Activated CD8-positive, alpha-beta memory T cell treated with anti-CD3 and anti-CD28 coated beads, Interleukin-2, amount 50 U/mL, for 24 hours (primary cell): Measurements from ENCODE around the gene CACNA1E.
"Not testable (repeated sequence)": the region's sequence is repeated elsewhere in the genome, so short reads cannot be mapped to it uniquely, and the experiment has no call there.

Experiments used
- DNase-seq: peaks from one replicate; pipeline ENCODE4 v3.0.0-alpha.2; 2020; ENCODE audit errors: extremely low read depth

Gene CACNA1E

DNA sequence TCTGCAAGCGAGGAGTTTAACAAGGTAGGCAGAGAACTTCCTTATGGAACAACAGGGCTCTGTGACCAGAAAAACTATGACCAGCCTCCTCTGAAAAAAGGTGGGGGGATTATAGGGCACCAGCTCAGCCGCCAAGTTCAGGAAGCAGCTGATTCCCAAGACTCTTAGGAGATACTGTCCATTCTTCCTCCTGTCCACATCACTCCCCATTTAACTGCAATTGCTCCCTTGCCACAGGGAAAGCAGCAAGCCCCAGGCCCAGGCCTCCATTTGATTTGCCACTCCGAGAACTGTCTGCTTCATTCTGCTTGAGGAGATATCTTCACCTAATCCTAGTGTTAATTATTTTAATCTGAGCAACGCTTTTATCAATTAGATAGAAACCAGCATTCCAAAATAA lies 323.9 kb downstream of the CACNA1E start:
- DNase-seq = no peak

GRCh38 chr1:181809991-181810545 lies 326.8 kb downstream of the CACNA1E start:
- DNase-seq = no peak

DNA sequence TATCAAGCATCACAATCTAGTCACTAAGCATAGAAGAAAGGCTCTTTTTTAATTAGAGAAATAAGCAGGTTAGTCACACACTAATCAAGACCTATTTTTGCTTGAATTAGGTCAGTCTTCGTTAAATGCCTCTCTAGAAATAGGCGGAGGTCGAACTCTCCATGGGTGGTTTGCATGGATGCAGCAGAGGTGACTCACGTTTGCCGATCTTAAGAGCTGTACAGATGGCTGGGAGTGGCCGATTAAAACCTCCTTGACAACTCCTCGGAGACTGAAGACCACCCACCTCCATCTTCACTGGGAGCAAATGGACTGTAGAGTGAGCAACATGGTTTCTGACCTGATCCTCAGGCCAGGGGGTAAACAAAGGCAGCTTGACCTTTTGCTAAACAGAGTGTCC lies 328.9 kb downstream of the CACNA1E start:
- no peak for DNase-seq

DNA sequence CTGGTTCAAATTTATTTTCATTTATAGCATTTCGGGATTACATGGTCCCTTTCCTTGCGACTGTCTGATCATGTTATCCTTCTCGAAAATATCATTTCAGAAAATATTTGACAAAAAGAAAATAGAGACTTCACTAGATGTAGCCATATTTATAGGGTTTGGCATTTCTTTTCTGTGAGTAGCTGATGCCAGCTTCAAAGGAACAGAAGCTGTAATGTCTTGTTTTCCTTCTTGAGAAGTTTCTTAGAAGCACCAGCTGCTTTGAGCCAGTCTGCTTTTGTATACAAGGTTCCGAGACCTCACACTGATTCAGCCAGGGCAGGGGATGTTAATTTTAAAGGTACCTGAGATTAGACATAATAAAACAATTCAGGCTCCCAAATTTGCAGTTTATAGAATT lies 329.9 kb downstream of the CACNA1E start:
- DNase-seq = no peak

DNA sequence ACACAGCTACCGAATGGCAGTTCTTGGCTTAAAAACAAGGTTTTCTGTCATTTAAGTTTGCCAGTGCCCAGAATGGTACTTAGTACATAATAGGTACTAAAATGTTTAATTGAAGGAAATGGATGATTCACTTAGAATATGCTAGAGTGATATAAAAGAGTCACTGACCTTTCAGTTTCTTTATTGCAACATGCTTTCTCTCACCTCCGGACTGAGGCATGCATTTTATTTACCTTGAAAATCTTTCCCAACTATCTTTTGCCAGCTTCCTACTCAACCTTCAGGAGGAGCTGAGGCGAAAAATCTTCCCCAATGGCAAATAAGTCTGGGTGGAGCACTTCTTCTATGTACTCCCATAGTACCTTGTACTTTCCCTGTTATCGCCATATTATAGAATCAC lies 333.3 kb downstream of the CACNA1E start:
- no peak for DNase-seq

GRCh38 chr1:181817091-181817490 lies 333.8 kb downstream of the CACNA1E start:
- no peak for DNase-seq

DNA sequence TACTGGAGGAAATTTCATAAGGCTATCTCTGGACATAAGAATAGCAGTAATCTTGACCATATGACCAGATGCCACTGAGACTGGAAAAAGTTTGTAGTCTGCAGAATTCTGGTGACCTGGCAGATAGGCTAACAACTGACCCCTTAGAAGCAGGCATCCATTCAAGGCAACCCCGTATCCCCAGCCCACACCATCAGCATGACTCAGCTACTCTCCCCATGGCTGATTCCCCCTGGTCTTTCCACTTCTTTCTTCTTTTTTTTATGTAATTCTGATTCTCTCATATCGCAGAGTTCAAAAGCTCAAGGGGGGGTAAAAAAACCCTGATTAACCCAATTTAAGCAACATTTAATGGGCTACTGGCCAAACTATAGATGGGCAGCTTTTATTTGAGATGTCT lies 335.1 kb downstream of the CACNA1E start:
- no peak for DNase-seq

- no peak for DNase-seq
Measured at GRCh38 chr1:181818943-181819342, 335.6 kb downstream of the CACNA1E start.

GRCh38 chr1:181821701-181822100 lies 338.4 kb downstream of the CACNA1E start:
- DNase-seq = no peak

DNA sequence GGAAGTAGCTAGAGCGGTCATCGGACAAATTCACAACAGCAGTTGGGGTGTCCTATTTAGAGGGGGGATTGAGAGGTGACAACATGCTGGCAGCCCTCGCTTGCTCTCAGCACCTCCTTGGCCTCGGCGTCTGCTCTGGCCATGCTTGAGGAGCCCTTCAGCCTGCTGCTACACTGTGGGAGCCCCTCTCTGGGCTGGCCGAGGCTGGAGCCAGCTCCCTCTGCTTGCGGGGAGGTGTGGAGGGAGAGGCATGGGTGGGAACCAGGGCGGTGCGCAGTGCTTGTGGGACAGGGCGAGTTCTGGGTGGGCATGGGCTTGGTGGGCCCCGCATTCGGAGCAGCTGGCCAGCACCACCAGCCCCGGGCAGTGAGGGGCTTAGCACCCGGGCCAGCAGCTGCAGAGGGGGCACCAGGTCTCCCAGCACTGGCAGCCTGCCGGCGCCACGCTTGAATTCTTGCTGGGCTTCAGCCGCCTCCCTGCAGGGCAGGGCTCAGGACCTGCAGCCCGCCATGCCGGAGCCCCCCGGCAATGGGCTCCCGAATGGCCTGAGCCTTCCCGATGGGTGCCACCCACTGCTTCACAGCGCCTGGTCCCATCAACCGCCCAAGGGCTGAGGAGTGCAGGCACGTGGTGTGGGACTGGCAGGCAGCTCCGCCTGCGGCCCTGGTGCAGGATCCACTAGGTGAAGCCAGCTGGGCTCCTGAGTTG lies 349.0 kb downstream of the CACNA1E start:
- not testable (repeated sequence) for DNase-seq

DNA sequence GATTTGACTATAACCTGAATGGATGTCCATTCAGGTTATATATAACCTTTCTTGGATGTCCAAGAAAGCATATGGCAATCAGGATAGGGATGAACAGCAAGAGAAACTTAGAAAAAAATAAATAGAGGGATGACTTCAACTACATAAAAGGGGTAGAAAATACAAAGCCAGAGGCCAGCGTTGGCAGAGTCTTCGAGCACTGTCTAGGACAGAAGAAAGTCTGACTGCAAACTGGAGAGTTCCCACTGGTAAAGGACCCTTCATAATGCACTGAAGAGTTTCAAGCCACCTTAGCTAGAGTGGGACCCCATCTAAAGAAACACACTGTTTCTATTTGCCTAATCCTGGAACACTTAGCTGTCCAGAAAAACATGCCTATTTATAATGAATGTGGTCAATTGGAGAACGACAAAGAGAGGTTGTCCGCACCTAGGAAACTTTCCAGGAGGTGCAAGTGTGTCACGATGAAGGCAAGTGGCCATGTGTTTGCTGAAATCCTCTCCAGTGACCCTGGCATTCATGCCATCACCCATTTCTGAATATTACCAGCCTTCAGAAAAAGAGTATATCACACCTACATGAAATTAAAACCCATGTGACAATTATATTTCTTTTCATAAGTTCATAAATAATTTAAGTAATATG lies 362.8 kb downstream of the CACNA1E start:
- no peak for DNase-seq

- DNase-seq = no peak
Measured at GRCh38 chr1:181846681-181847080, 363.4 kb downstream of the CACNA1E start.

DNA sequence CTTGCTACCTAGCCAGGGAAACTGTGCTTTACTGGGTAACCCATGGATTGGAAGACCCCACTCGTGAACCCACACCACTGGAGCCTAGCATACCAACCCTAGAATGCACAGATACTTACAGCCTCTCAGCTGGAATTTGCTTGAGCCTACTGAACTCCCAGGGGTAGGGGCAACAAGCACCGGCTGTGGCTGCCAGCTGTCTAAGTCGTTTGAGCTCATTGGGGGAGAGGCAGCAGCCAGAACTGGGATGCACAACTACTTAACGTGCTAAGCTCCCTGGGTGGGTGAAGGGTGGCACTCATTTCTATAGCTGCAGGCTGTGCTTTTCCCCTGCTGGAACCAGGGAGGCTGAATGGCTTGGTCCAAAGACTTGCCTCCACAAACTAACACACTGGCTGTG lies 365.8 kb downstream of the CACNA1E start:
- no peak for DNase-seq

DNA sequence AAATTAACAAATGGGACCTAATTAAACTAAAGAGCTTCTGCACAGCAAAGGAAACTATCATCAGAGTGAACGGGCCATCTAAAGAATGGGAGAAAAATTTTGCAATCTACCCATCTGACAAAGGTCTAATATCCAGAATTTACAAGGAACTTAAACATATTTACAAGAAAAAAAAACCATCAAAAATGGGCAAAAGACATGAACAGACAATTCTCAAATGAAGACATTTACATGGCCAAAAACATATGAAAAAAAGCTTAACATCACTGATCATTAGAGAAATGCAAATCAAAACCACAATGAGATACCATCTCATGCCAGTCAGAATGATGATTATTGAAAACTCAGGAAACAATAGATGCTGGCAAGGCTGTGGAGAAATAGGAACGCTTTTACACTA lies 370.9 kb downstream of the CACNA1E start:
- DNase-seq = not testable (repeated sequence)

DNA sequence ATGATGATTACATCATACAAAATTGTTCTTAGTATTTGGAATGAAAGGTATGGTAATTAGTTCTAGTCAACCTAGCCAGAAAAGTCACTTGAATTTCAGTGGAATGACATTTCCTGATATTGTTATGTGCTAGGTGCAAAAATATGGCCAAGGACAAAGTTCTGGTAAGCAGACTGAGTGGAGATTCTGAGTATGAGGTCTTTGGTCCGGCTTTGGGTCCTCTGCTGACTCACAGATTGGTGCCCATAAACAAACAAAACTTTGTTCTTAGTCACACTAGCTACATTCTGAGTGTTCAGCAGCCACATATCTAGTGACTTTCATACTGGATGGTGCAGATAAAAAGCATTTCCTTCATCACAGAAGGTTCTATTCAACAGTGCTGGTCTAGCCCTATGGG lies 372.1 kb downstream of the CACNA1E start:
- no peak for DNase-seq
